GM18873 (cell line): ENCODE results near the gene KLF15.
"Not testable (repeated sequence)": the region's sequence is repeated elsewhere in the genome, so short reads cannot be mapped to it uniquely, and the experiment has no call there.

Source experiments
- ATAC-seq: cut with Tn5 transposase; IDR thresholded peaks from one replicate; pipeline ENCODE4 v1.9.1; 2021; ENCODE audit warnings: mild to moderate bottlenecking, moderate library complexity, moderate number of reproducible peaks; ENCODE audit not compliant: unreplicated experiment, low FRiP score

The KLF15 gene

GRCh38 chr3:126348308-126348920 lies 8.8 kb downstream of the KLF15 start:
- ATAC-seq, result no peak

GRCh38 chr3:126347543-126348161 lies 9.6 kb downstream of the KLF15 start:
- ATAC-seq, result no peak

- no peak for ATAC-seq
These were observed 10.7 kb downstream of the KLF15 start for GRCh38 chr3:126346466-126346865.

DNA sequence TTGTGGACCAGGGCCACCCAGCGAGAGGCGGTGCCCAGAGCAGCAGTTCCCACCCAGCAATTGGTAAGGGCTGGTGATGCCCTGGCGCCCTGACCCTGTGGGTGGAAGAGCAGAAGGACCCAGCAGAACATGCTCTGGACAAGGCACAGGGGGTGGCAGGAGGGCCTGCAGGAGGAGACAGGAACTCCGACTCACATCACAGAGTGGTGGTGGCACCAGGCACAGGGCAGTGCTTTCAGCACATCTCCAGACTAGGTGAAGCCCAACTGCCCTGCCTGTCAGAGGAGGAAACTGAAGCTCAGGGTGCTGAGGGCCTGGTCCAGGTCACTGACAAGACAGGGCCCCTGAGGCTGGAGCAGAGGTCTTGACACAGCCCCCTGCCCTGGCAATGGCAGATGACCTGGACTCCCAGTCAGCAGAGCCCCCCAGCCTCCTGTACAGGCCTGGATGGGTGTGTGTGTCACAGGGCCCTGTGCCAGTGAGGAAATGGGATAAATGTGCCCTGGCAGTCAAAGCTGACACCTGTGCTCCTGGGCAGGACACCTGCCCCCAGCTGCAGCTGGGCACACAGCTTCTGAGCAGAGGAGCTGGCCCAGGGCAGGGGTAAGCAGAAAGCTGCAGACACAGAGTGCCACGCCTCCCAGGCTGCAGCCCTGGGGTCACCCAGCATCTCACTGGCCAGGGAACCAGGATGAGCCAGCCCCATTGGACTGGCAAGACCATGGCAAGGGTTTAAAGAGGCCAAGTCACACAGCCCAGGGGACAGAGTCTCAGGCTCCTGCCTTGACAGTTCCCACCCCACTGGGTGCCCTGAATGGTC lies 11.4 kb downstream of the KLF15 start:
- ATAC-seq, result no peak

DNA sequence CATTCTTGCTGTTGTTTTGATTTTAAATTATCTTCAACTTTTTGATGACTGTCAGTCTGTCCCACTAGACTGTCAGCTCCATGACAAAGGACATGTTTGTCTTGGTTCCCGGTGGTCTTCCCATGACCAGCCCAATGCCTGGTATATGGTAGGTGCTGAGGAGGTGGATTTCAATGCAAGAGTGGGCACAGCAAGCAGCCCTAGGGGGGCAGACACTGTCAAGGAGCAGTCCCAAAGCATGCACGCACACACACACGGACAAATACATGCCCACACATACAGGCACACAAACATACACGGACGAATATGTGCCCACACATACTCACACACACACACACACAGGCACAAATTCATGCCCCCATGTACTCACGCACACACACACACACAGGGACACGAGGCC lies 12.0 kb downstream of the KLF15 start:
- no peak for ATAC-seq

GRCh38 chr3:126344380-126345041 lies 12.7 kb downstream of the KLF15 start:
- no peak for ATAC-seq

- ATAC-seq, result no peak
These were observed 13.6 kb downstream of the KLF15 start for GRCh38 chr3:126343649-126344035.

GRCh38 chr3:126342991-126343648 lies 14.1 kb downstream of the KLF15 start:
- ATAC-seq, result no peak

GRCh38 chr3:126342211-126342610 lies 15.0 kb downstream of the KLF15 start:
- no peak for ATAC-seq

DNA sequence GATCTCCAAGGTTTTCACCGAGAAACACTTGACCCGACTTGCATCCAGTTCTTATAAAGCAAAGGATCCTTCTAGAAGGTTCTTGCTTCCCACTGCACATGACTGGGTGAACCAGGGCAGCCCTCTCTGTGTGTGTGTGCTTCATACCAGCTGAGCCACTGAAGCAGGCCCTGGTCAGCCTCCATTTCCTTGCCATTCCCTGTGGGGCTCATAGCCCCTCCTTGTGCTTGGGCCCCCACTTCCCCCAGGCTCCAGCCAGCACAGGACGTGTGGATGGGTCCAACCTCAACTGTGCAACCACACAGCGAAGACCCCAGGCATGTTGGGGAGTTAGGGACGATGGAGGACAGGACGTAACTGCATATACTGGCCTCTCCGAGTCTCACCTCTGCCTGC lies 15.5 kb downstream of the KLF15 start:
- ATAC-seq, result no peak

DNA sequence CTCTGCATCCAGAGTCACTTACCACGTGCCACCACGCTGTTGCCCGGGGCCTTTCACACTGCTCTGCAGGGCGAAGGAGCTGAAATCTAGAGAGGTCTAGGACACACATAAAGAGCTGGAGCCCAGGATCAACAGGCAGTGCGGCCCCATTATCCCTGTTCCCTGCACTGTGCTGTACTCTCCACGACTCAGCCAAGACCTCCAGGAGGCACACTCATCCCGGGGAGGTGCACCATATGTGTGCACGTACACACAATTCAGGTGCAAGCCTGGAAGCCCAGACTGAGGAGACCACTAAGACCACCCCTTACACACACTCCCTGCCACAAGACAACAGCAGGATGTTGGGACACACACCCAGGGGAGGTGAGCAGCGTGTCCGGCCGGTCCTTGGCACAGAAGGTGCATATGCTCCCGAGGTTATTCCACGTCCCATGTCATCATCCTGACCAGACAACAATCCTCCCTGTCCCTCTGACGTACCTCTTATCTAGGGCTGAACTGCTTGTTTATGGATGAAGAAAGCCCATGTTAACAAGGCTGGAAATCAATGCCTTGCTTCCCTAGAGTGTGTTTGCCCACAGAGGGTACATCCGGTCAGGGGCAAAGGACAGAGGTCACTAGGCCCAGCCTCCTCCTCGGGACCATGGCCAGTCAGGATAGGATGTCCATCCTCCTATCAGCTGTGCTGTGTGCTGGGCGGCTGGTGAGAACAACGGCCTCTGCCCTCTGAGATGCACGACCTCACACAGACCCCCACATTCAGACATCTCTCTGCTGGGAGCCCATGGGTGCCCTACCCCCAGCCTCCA lies 16.1 kb downstream of the KLF15 start:
- ATAC-seq, result no peak

DNA sequence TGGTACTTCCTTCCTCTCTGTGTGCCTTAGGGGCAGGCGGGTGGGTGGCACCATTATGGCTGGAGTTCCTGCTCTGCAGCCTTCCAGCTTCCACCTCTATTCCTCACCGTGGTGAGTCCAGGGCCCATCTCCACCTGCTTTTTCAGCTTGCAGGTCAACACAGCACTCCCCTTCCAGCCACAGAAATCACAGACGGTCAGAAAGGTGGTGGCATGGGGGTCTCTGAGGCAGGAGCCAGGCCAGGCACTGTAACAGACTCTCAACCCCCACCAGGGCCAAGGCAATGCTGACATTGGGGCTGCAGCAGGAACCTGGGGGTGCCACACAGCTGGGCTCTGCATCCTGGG lies 16.6 kb downstream of the KLF15 start:
- no peak for ATAC-seq

- ATAC-seq, result no peak
These were observed 17.1 kb downstream of the KLF15 start for GRCh38 chr3:126340081-126340511.

GRCh38 chr3:126339466-126339865 lies 17.7 kb downstream of the KLF15 start:
- ATAC-seq, result no peak

- no peak for ATAC-seq
These were observed 18.4 kb downstream of the KLF15 start for GRCh38 chr3:126338790-126339288.

- ATAC-seq, result no peak
These were observed 19.1 kb downstream of the KLF15 start for GRCh38 chr3:126337980-126338651.

- not testable (repeated sequence) for ATAC-seq
These were observed 25.3 kb downstream of the KLF15 start for GRCh38 chr3:126331812-126332336.

- no peak for ATAC-seq
These were observed 27.1 kb downstream of the KLF15 start for GRCh38 chr3:126329927-126330725.
